ENCODE measurements around the gene JMJD4.

DNA sequence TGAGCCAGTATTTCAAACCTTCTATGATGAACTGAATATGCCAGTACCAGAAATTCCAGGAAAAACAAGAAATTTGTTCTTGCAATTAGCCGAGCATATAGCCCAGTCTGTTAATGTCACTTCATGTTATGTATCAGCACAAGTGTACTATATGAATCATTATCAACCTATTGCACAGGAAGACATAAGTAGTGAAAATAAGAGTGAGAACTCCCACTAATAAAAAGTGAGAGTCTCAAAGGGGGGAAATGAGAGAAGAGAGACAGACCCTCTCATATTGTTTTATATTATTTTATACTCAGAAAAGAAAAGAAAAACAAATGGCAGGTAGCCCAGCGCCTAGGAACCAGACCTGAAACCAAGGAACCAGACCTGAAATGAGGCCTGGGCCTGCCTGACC is 16.2 kb downstream of the JMJD4 start:
- TF ChIP-seq POLR2A (IDR thresholded peaks at IDR 0.05) (no peak), CTCF (IDR thresholded peaks at IDR 0.05 in 4 of 5, conservative IDR thresholded peaks at IDR 0.05 in 1 of 5) (no peak)

All from gastrocnemius medialis (tissue), 4 donors.